Measurements from ENCODE around the gene CFAP99.
"Not testable (repeated sequence)": the region's sequence is repeated elsewhere in the genome, so short reads cannot be mapped to it uniquely, and the experiment has no call there.

CFAP99 gene

GRCh38 chr4:2418650-2419571, at the start of gene CFAP99:
CFAP99 (plus strand) TSS chr4:2418955.
- DNase-seq = peak; percentile 78

DNA sequence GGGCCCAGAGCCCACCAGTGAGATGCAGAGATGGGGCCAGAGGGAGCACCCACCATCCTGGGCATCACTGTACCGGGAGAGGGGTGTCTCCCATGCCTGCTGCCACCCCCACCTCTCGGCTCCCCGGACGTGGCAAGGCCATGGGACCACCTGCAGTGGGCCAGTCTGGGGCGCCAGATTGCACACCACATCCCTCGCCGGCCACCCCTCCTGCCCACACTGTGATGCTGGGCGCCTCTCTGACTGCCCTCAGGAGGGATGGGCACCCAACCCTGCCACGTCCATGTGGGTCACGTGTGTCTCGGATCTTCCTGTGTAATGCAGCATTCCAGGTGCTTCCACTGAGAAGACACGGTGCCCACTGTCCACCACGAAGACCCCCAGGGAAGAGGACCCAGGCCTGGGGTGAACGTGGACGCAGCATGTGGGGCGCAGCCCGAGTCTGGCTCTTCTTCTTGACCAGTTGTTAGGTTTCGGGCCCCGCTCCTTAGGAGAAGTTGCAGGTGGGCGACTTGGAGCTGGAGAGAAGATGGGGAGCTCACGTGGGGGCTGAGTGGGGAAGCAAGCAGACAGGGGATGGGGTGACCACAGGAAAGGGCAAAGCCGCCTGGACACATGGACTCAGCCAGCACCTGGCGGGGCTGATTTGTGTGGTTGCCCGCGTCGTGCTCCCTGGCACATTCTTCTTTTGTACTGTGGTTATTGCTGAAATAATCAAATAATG, 48.0 kb upstream of the CFAP99 start:
- no peak for DNase-seq

DNA sequence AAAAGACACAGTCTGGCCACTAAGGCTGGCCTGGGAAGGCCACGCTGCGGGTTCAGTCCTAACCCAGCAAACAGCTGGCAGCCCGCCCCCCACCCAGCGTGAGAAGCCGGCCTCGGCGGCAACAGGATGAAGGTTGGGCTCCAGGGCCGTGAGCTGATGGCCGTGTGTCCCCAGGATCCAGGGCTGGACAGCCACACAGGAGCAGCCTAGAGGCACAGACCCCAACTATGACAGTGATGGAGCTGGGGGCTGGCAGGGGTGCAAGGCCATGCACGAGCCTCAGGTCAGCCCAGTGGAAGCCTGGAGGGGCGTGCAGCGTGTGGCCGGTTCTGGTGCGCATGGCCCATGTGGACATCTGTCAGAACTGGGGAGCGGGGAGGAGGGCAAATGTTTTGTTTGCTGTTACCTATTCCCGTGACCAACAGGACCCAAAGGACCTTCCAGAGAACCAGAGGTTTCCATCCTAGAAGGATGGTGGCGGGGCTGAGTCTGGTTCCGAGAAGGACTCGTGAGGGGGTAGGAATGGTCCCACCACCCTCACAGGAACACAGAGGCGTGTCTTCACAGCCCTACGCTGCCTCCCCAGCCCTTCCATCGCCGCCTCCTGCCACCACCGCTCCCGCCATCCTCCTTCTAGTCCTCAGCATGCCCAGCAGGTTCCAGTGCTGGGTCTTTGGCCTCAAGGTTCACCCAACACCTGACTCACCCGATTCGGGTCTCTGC, 46.8 kb upstream of the CFAP99 start:
- no peak for DNase-seq

DNA sequence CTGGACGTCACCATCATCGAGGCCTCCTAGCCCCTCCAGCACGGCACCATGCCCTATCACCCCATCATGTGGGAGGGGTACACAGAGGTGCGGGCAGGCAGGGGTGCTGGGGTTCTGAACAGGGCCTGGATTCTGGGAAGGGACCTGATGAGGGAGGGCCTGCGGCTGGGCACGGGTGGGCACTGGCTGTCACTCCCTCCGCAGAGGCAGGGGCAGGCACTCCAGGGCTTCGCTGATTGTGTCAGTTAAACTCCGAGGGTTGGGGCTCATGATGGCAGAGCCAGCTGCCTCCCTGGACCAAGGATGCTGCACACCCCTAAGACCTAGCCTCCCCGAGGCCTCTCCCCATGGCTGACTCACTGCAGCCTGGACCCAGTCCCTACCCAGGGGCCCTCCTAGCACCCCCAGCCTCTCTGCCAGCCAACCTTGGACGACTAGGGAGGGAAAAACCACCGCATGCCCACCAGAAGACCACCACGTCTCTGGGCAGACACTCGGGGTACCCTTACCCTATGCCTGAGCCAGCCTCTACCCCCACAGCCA, 46.2 kb upstream of the CFAP99 start:
- DNase-seq = no peak

GRCh38 chr4:2373532-2373931, 45.2 kb upstream of the CFAP99 start:
- DNase-seq = no peak

GRCh38 chr4:2375427-2375826, 43.3 kb upstream of the CFAP99 start:
- DNase-seq = no peak

DNA sequence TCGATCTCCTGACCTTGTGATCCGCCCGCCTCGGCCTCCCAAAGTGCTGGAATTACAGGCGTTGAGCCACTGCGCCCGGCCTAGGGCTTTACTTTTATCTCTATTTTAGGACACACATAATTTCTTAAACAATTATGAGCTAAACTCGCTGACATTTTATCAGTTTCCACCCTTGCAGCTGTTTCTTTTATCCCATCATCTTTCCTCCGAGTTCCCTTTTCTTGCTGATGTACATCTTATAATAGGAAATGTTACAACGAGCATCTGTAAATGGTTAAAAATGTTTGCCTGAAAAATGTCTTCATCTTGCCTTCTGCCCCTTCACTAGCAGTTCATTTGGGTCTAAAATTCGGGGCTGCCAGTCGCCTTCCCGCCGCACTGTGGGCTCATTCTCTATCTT, 41.5 kb upstream of the CFAP99 start:
- DNase-seq = no peak

DNA sequence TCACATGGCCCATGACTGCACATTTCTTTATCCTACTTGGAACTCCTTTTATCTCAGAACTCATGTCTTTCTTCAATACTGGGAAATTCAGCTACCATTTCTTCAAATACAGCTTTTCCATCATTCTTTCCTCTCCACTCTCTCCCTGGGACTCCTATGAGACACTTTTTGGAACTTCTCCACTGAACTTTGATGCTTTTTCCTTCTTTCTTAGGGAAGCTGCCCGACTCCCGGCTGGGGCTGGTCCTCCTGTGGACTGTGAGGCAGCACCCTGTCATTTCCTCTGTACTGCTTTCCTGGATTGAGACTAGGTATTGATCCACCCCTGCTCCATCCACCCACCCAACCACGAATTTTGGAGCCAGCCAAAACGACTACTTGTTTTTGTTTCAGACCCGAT, 40.4 kb upstream of the CFAP99 start:
- DNase-seq = no peak

DNA sequence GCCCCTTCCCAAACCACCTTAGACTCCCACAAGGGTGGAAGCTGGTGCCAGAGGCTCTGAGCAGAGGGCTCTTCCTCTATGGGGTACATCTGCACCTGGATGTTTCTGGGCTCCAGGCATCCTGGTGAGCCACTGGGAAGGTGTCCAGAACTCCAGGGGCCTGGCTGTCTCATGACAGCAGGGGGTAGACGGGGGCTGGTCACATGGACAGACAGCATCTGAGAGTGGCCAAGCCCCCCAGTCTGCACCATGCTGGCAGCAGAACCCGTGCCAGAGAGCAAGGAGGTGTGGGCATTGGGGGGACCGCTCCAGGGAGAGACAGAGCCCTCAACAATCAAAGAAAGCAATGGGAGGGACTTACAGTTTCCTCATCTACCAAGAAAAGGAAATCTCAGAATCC, 39.9 kb upstream of the CFAP99 start:
- DNase-seq = no peak

- DNase-seq = not testable (repeated sequence)
Observed at GRCh38 chr4:2380589-2380988, 38.2 kb upstream of the CFAP99 start.

- DNase-seq = not testable (repeated sequence)
Observed at GRCh38 chr4:2382769-2383202, 36.0 kb upstream of the CFAP99 start.

- not testable (repeated sequence) for DNase-seq
Observed at GRCh38 chr4:2383220-2383631, 35.5 kb upstream of the CFAP99 start.

DNA sequence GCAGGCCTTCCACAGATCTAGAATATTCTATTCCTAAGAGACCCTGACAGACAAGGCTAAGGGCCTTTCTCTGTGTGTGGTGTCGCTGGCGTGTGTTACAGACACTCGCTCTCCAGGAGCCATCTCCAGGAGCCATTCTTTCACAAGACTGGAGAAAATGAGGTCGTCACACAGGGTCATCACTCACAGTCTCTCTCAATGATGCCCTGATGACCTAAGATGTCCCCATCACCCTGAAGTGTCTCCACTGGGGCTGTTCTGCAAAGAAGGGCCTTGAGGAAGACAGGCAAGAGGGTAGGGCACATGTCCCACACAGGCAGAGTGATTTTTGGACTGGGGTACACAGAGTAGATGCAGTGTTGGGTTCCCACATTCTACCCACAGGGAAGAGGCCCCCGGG, 35.0 kb upstream of the CFAP99 start:
- DNase-seq = no peak

- no peak for DNase-seq
Observed at GRCh38 chr4:2384245-2384644, 34.5 kb upstream of the CFAP99 start.

- DNase-seq = no peak
Observed at GRCh38 chr4:2385516-2385915, 33.2 kb upstream of the CFAP99 start.

DNA sequence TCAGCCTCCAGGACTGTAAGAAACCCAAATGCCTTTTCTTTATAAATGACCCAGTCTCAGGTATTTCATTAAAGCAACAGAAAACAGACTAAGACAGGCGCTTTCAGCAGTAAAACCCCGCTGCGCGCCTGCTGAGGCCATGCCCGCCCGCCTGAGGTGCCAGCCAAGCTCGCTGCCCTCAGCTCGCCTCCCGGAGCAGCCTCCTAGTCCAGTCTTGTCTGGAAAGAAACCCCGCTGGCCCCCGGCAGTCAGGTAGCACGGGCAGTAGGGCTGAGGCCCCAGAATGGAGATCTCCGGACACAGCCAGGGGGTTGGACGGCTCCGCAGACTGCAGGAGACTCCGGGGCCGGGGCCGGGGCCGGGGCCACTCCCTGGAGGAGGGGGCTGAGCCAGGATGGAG, 32.0 kb upstream of the CFAP99 start:
- no peak for DNase-seq

DNA sequence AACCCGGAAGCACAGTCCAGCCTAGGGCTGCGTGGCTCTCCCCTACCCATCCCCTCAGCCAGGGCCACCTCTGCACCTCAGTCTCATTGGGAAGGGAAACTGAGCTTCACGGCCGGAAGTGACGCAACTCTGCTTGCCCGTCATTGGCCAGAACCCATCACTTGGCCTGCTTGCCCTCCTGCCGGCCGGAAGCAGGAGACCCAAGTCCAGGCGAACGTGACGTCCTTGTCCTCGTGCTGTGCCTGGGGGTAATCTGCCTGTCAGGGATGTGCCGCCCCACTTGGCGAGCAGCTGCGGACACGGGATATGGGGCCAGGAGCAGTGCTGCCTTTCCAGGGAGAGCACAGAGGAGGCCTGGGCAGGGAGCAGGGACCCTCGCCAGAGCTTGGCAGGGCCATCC, 31.5 kb upstream of the CFAP99 start:
- DNase-seq = no peak

GRCh38 chr4:2387829-2388228, 30.9 kb upstream of the CFAP99 start:
- no peak for DNase-seq

DNA sequence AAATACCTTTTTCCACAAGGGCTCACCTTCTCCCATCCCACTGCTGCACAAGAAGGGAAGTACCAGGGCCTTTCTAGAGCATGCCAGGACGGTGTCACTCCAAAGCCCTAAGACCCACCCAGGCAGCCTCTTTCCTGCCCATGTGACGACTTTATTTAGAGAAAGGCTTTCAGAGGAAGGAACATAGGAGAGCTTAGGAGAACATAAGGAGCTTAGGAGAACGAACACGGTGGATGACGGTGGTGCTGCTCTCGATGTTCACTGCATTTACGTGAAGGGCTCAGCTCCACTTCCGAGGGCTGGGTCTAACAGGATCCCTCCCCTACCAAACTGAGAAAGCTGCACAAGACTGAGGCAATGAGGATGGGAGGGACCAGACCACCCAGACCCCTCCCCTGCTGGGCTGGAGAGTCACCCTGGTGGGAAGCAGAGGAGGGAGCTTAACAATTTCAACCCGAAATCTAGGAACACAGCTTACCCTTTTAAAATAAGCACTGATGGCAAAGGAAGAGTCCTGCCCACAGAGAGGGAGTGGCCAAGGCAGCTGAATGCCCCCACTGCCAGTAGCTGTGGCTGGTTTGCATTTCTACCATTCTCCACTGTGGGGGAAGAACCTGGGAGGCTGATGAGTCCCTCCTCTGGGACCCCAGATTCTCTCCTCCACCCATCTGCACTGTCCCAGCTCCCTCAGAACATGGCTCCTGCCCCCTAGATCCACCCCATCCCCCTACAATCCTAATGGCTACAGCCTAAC, 30.1 kb upstream of the CFAP99 start:
- DNase-seq = no peak

GRCh38 chr4:2389691-2390090, 29.1 kb upstream of the CFAP99 start:
- DNase-seq = no peak

DNA sequence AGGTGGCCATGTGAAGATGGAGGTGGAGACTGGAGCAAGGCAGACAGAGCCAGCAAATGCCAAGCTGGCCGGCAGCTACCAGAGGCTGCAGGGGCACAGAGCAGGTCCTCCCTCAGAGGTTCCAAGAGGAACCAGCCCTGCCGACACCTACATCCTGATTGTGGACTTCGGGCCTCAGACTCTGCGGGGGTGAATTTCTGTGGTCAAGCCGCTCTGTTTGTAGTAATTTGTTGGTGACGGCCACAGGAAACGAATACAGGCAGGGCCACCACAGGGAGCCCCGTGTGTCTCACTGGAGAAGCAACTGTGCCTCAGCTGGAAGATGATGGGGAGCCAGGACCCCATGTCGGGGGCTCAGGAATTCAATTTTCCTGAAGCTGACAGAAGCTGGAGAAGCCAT, 28.6 kb upstream of the CFAP99 start:
- DNase-seq = no peak

GRCh38 chr4:2390784-2391421, 27.9 kb upstream of the CFAP99 start:
- no peak for DNase-seq
